Measurements from ENCODE around the gene PPP4R2. TPM values are rescaled to one million over a fixed set of nuclear protein-coding genes. Genes with fewer than 3 reads are reported as not detected.

Gene PPP4R2
- total RNA-seq, 1 experiment from 2014 or later = 62.7 TPM

- no TSS peak for BruUV-seq (replicated peaks)
- intact Hi-C loops (cut with micrococcal nuclease) = no loop called here
- Histone ChIP-seq H3K27me3 (ENCODE audit: low read length) (no peaks in the 10 kb centered on the region), H3K79me2 (ENCODE audit: low read length) (no peaks in the 10 kb centered on the region), H3K4me2 (ENCODE audit: low read length) (no peak overlapping the region), H3K9me3 (ENCODE audit: low read length) (no peaks in the 10 kb centered on the region), H3K4me3 (ENCODE audit: low read length) (no peak overlapping the region), H3K4me1 (ENCODE audit: insufficient read depth, low read length) (no peaks in the 10 kb centered on the region), H4K20me1 (ENCODE audit: low read length) (no peaks in the 10 kb centered on the region), H3F3A (ENCODE audit: low read length, unreplicated experiment) (no peaks in the 10 kb centered on the region), H3K9me2 (replicated peaks; ENCODE audit: low read length) (no peaks in the 10 kb centered on the region), H3K9ac (ENCODE audit: low read length) (no peak overlapping the region), H3K27ac (ENCODE audit: low read length) (no peak overlapping the region), H3K36me3 (ENCODE audit: low read depth, low read length) (no peaks in the 10 kb centered on the region), H2AFZ (ENCODE audit: low read length) (no peak overlapping the region)
- TF ChIP-seq EZH2 (IDR thresholded peaks at IDR 0.05; ENCODE audit: low read length, unreplicated experiment) (no peak), CTCF (conservative IDR thresholded peaks at IDR 0.05; ENCODE audit: low read depth, low read length) (no peak), EZH2phosphoT487 (IDR thresholded peaks at IDR 0.05; ENCODE audit: borderline replicate concordance, low read length) (no peak)
- ChIA-PET CTCF (no interaction called here), POLR2A (ENCODE audit: unreplicated experiment) (no interaction called here)
- no peak for DNase-seq
- no peak for ATAC-seq
These were observed 26.8 kb upstream of the PPP4R2 start for GRCh38 chr3:72969766-72970165.

- H3K27ac ChIP-seq (ENCODE audit: low read length) = no peak overlapping the region
- no peak overlapping the region for H3K4me2 ChIP-seq (ENCODE audit: low read length)
- H3K9me3 ChIP-seq (ENCODE audit: low read length) = no peaks in the 10 kb centered on the region
- CTCF ChIA-PET = no interaction called here
- no peaks in the 10 kb centered on the region for H3K4me1 ChIP-seq (ENCODE audit: insufficient read depth, low read length)
- no peak overlapping the region for H2AFZ ChIP-seq (ENCODE audit: low read length)
- ATAC-seq (no peak), DNase-seq (no peak)
- H3K4me3 ChIP-seq (ENCODE audit: low read length) = no peak overlapping the region
- BruUV-seq (replicated peaks) = no TSS peak
- no peaks in the 10 kb centered on the region for H3F3A ChIP-seq (ENCODE audit: low read length, unreplicated experiment)
- H3K27me3 ChIP-seq (ENCODE audit: low read length) = no peaks in the 10 kb centered on the region
- POLR2A ChIA-PET (ENCODE audit: unreplicated experiment) = no interaction called here
- intact Hi-C loops (cut with micrococcal nuclease) = no loop called here
- TF ChIP-seq EZH2 (IDR thresholded peaks at IDR 0.05; ENCODE audit: low read length, unreplicated experiment) = no peak
- TF ChIP-seq EZH2phosphoT487 (IDR thresholded peaks at IDR 0.05; ENCODE audit: borderline replicate concordance, low read length) = no peak
- no peak for TF ChIP-seq CTCF (conservative IDR thresholded peaks at IDR 0.05; ENCODE audit: low read depth, low read length)
- H3K9me2 ChIP-seq (replicated peaks; ENCODE audit: low read length) = no peaks in the 10 kb centered on the region
- no peaks in the 10 kb centered on the region for H4K20me1 ChIP-seq (ENCODE audit: low read length)
- H3K9ac ChIP-seq (ENCODE audit: low read length) = no peak overlapping the region
- H3K79me2 ChIP-seq (ENCODE audit: low read length) = no peaks in the 10 kb centered on the region
- H3K36me3 ChIP-seq (ENCODE audit: low read depth, low read length) = no peaks in the 10 kb centered on the region
These were observed 25.7 kb upstream of the PPP4R2 start for GRCh38 chr3:72970942-72971341.

GRCh38 chr3:72972706-72973030 is 23.9 kb upstream of the PPP4R2 start:
- Histone ChIP-seq H3K27ac (ENCODE audit: low read length) (no peak overlapping the region), H3K9me3 (ENCODE audit: low read length) (no peaks in the 10 kb centered on the region), H3K4me1 (ENCODE audit: insufficient read depth, low read length) (no peaks in the 10 kb centered on the region), H3K79me2 (ENCODE audit: low read length) (no peaks in the 10 kb centered on the region), H3K4me3 (ENCODE audit: low read length) (no peak overlapping the region), H4K20me1 (ENCODE audit: low read length) (no peaks in the 10 kb centered on the region), H3F3A (ENCODE audit: low read length, unreplicated experiment) (no peaks in the 10 kb centered on the region), H3K9ac (ENCODE audit: low read length) (no peak overlapping the region), H3K36me3 (ENCODE audit: low read depth, low read length) (no peaks in the 10 kb centered on the region), H2AFZ (ENCODE audit: low read length) (no peak overlapping the region), H3K9me2 (replicated peaks; ENCODE audit: low read length) (no peaks in the 10 kb centered on the region), H3K4me2 (ENCODE audit: low read length) (no peak overlapping the region), H3K27me3 (ENCODE audit: low read length) (no peaks in the 10 kb centered on the region)
- DNase-seq (no peak), ATAC-seq (no peak)
- ChIA-PET POLR2A (ENCODE audit: unreplicated experiment) (no interaction called here), CTCF (no interaction called here)
- TF ChIP-seq CTCF (conservative IDR thresholded peaks at IDR 0.05; ENCODE audit: low read depth, low read length) (no peak), EZH2 (IDR thresholded peaks at IDR 0.05; ENCODE audit: low read length, unreplicated experiment) (no peak), EZH2phosphoT487 (IDR thresholded peaks at IDR 0.05; ENCODE audit: borderline replicate concordance, low read length) (no peak)
- intact Hi-C loops (cut with micrococcal nuclease) = no loop called here
- no TSS peak for BruUV-seq (replicated peaks)

All from PC-3 (cell line).